K562 (cell line): Measurements from ENCODE around the gene SLC5A11. TPM values are rescaled to one million over a fixed set of nuclear protein-coding genes. Genes with fewer than 3 reads are reported as not detected.

Experiments
- ATAC-seq: fragments of 200-7000 bp; cut with Tn5 transposase; 3 replicates; pipeline ENCODE4 v1.9.1; 2020; ENCODE audit warnings: moderate library complexity
- BruUV-seq: library from RNA; stranded (reverse); fragments of 400-500 nt; replicated peaks from 2 replicates; lab custom pipeline; 2021; lab: Mats Ljungman, UMichigan
- CTCF ChIA-PET: fragments of 300-600 bp; formaldehyde crosslinking; extraction: SDS; loops from one replicate; lab custom pipeline; 2021; ENCODE audit warnings: low intra/inter-chr PET ratio; lab: Yijun Ruan, JAX
- POLR2A ChIA-PET: fragments of 300-600, 350-650 bp; sonication (Branson Sonifier 250); formaldehyde crosslinking; extraction: SDS; loops from one replicate; lab custom pipeline; 2021; ENCODE audit warnings: antibody characterized with exemption, inconsistent platforms; lab: Yijun Ruan, JAX
- DNase-seq, 4 experiments: peaks; one replicate each; pipeline versions ENCODE4 v3.0.0 to v3.0.0-alpha.2; 2011 to 2018; ENCODE audit warnings: low spot score in 3 of 4, mixed read lengths in 3 of 4; ENCODE audit errors: extremely low read depth in 1 of 4
- FAIRE-seq: peaks from 2 replicates; lab custom pipeline; 2011; peaks lifted over from hg19 to GRCh38; lab: Jason Lieb, UNC
- H2AFZ ChIP-seq: 2 replicates; pipeline ENCODE4 v1.6.0; 2011; ENCODE audit warnings: low read depth, low read length, control low read depth, inconsistent platforms
- H3K27ac ChIP-seq: fragments of 200-600 bp; 3 replicates; pipeline ENCODE4 v1.8.0; 2011; ENCODE audit warnings: low read depth, mild to moderate bottlenecking, control low read depth, inconsistent platforms, low read length, moderate library complexity, mixed read lengths; ENCODE audit errors: extremely low read depth
- H3K27me3 ChIP-seq, 2 experiments: fragments of 300-600 bp in 1 of 2; 2 replicates in 1 of 2; 3 replicates in 1 of 2; pipeline versions ENCODE4 v1.6.0 to v1.8.0; 2011; ENCODE audit warnings: inconsistent platforms in 2 of 2, low read length in 2 of 2, mild to moderate bottlenecking in 1 of 2, mixed read lengths in 1 of 2, moderate library complexity in 1 of 2; ENCODE audit not compliant: control insufficient read depth in 2 of 2, insufficient read depth in 2 of 2
- H3K36me3 ChIP-seq: fragments of 300-600 bp; 3 replicates; pipeline ENCODE4 v1.8.0; 2011; ENCODE audit warnings: mild to moderate bottlenecking, low read length, inconsistent platforms; ENCODE audit not compliant: control insufficient read depth, insufficient read depth
- H3K4me1 ChIP-seq, 2 experiments: fragments of 200-600 bp in 1 of 2; replicated peaks in 1 of 2; 2 replicates in 1 of 2; 3 replicates in 1 of 2; pipeline versions ENCODE4 v1.5.1 to v1.8.0; 2011; ENCODE audit warnings: inconsistent platforms in 2 of 2, low read length in 2 of 2, mild to moderate bottlenecking in 1 of 2, mixed read lengths in 1 of 2, moderate library complexity in 1 of 2; ENCODE audit not compliant: control insufficient read depth in 2 of 2, insufficient read depth in 2 of 2
- H3K4me2 ChIP-seq: 2 replicates; pipeline ENCODE4 v1.6.1; 2011; ENCODE audit warnings: low read length, control low read depth, inconsistent platforms, mixed read lengths; ENCODE audit not compliant: insufficient read depth
- H3K4me3 ChIP-seq: fragments of 200-600 bp; sonication (generic), shearing (Covaris generic); 2 replicates; pipeline ENCODE4 v1.5.1; 2016; ENCODE audit warnings: control low read depth, inconsistent platforms
- H3K79me2 ChIP-seq: fragments of 200-600 bp; 3 replicates; pipeline ENCODE4 v1.8.0; 2011; ENCODE audit warnings: low read length, inconsistent platforms; ENCODE audit not compliant: control insufficient read depth, insufficient read depth
- H3K9ac ChIP-seq, 2 experiments: 2 replicates each; pipeline versions ENCODE4 v1.6.0 to v1.6.1; 2011; ENCODE audit warnings: low read depth in 2 of 2, low read length in 2 of 2, control low read depth in 1 of 2, inconsistent platforms in 1 of 2, mild to moderate bottlenecking in 1 of 2, mixed read lengths in 1 of 2; ENCODE audit not compliant: insufficient read depth in 1 of 2
- H3K9me1 ChIP-seq: one replicate; pipeline ENCODE4 v1.6.0; 2011; ENCODE audit warnings: inconsistent platforms, mild to moderate bottlenecking, low read length, moderate library complexity; ENCODE audit not compliant: control insufficient read depth, insufficient read depth
- H3K9me3 ChIP-seq: replicated peaks from 2 replicates; pipeline ENCODE4 v1.5.1; 2011; ENCODE audit warnings: low read depth, low read length, inconsistent platforms; ENCODE audit not compliant: control insufficient read depth, insufficient read depth
- H4K20me1 ChIP-seq: replicated peaks from 2 replicates; pipeline ENCODE4 v1.6.1; 2011; ENCODE audit warnings: low read length, inconsistent platforms, mixed read lengths; ENCODE audit not compliant: control insufficient read depth, insufficient read depth
- CREBBP ChIP-seq: IDR thresholded peaks from one replicate; pipeline ENCODE4 v1.6.1; 2012; ENCODE audit warnings: low read depth, mild to moderate bottlenecking, control low read depth, inconsistent platforms, low read length
- ETV6 ChIP-seq, 3 experiments: fragments of 150-350 bp in 1 of 3; sonication (generic) in 1 of 3; formaldehyde crosslinking in 1 of 3; IDR thresholded peaks; 2 replicates each; pipeline versions ENCODE4 v1.6.1 to v1.8.0; 2014 to 2022; ENCODE audit warnings: borderline replicate concordance in 2 of 3, low read depth in 2 of 3, antibody characterized with exemption in 1 of 3, low read length in 1 of 3, mild to moderate bottlenecking in 1 of 3, missing genetic modification reagents in 1 of 3
- HMG20B ChIP-seq: fragments of 250-450 bp; sonication (Bioruptor Pico); IDR thresholded peaks from 2 replicates; pipeline ENCODE4 v1.5.0; 2021; ENCODE audit warnings: mild to moderate bottlenecking
- NONO ChIP-seq, 2 experiments: fragments of 200-400 bp in 1 of 2; fragments of 450-650 bp in 1 of 2; formaldehyde crosslinking in 1 of 2; IDR thresholded peaks; 2 replicates each; pipeline ENCODE4 v1.6.1; 2017; ENCODE audit warnings: low read depth in 2 of 2, mild to moderate bottlenecking in 2 of 2, moderate library complexity in 2 of 2, low read length in 1 of 2
- RUNX1 ChIP-seq: sonication (generic); IDR thresholded peaks from 2 replicates; pipeline ENCODE4 v1.6.1; 2016; ENCODE audit warnings: antibody characterized with exemption, low read depth
- ZC3H4 ChIP-seq: sonication (generic); formaldehyde crosslinking; IDR thresholded peaks from 2 replicates; pipeline ENCODE4 v1.9.0; 2021; ENCODE audit warnings: missing genetic modification reagents, borderline replicate concordance
- ZNF347 ChIP-seq: fragments of 450-650 bp; formaldehyde crosslinking; IDR thresholded peaks from 2 replicates; pipeline ENCODE4 v1.4.0; 2020; ENCODE audit warnings: low read depth, mild to moderate bottlenecking, moderate library complexity
- WGBS: fragments of 100-300 bp; shearing (Covaris generic); methylation state at CpG from one replicate; pipeline ENCODE4 v1.1.6; 2016; ENCODE audit warnings: low coverage, mixed read lengths; ENCODE audit not compliant: insufficient coverage; ENCODE audit errors: missing lambda C conversion rate; 5-methylcytosine and 5-hydroxymethylcytosine counted together
- in situ Hi-C: fragments of 300-500 bp; cut with MboI; formaldehyde crosslinking; loops from 4 replicates; pipeline ENCODE4 v1.15.0; 2018; ENCODE audit warnings: inconsistent platforms, mixed read lengths
- intact Hi-C: fragments of 100-400 bp; cut with micrococcal nuclease; formaldehyde crosslinking; loops from 2 replicates; pipeline ENCODE4 v1.14.2; 2022
- polyA plus RNA-seq, 8 experiments: library from polyadenylated mRNA; depleted of rRNA in 4 of 8; stranded (reverse) in 5 of 8; unstranded in 3 of 8; fragments of >200 nt; fragmentation: Nextera tagmentation in 2 of 8; fragmentation: Illumina TruSeq in 1 of 8; extraction: Ambion mirVana in 2 of 8; extraction: Trizol in 1 of 8; gene quantifications; 2 replicates each; pipeline versions ENCODE4 v1.2.1 to v1.2.3, GENCODE V29; 2011 to 2014; ENCODE audit warnings: inconsistent platforms in 1 of 8, missing spikeins in 1 of 8
- total RNA-seq, 7 experiments: library from RNA; depleted of rRNA in 6 of 7; stranded (reverse); fragments of >200 nt in 6 of 7; fragmentation: Illumina TruSeq in 2 of 7; extraction: Trizol in 2 of 7; gene quantifications; 2 replicates each; pipeline versions ENCODE4 v1.2.1 to v1.2.3, GENCODE V29; 2011 to 2021; ENCODE audit warnings: low replicate concordance in 1 of 7
- TF ChIP-seq, protein P1 (sequence below): fragments of 250-450 bp; sonication (Bioruptor Pico); IDR thresholded peaks from 2 replicates; pipeline ENCODE4 v1.5.0; 2022; ENCODE audit warnings: mild to moderate bottlenecking
- TF ChIP-seq, protein P2 (sequence below): fragments of 450-650 bp; IDR thresholded peaks from 2 replicates; pipeline ENCODE4 v1.6.1; 2016; ENCODE audit warnings: mild to moderate bottlenecking
- TF ChIP-seq, protein P3 (sequence below): fragments of 150-350 bp; IDR thresholded peaks from 2 replicates; pipeline ENCODE4 v1.6.1; 2014; ENCODE audit warnings: low read depth, mild to moderate bottlenecking, low read length, borderline replicate concordance

Gene SLC5A11
- total and polyA plus RNA-seq, 9 of the 15 experiments (the other 6 are each of a cell fraction or from before 2014, with no cell fraction given): 0.04 to 0.25 (median 0.11) TPM; not detected in 3

DNA sequence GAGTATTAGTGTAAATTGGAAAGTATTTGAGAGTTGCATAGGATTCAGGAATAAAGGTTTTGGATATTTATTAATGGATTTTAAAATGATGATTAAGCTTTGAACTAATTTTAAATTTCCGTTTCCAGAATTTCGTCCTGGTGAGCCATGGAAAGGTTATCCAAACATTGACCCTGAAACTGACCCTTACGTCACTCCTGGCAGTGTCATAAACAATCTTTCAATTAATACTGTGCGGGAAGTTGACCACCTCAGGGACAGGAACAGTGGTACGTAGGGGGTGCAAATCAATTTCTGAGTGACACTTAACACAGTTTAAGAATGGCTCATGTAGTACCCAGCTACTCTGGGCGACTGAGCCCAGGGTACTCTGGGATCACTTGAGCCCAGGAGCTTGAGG lies 29.1 kb upstream of the SLC5A11 start:
- H3K9me3 ChIP-seq: no peaks in the 10 kb centered on the region
- no peaks in the 10 kb centered on the region; the same call in 1 of the 2 replicates for H4K20me1 ChIP-seq
- WGBS: 89% methylated on average over 6 of the region's 6 CpGs
- no peaks in the 10 kb centered on the region for H3K4me1 ChIP-seq
- intact Hi-C loops (no loop called here), in situ Hi-C loops (no loop called here)
- TF ChIP-seq ZC3H4 (no peak), RUNX1 (no peak), CREBBP (no peak), ZNF347 (no peak), HMG20B (CRISPR knock-in tag) (no peak), NONO (IDR thresholded peaks at IDR 0.05; ENCODE audit: low read depth in 2 of 2, low read length in 1 of 2) (no peak), ETV6 (IDR thresholded peaks at IDR 0.05; ENCODE audit: borderline replicate concordance in 1 of 2, low read depth in 2 of 2, low read length in 1 of 2) (no peak), ETV6 (CRISPR knock-in tag; IDR thresholded peaks at IDR 0.05; ENCODE audit: borderline replicate concordance) (no peak)
- TF ChIP-seq, protein P1, sequence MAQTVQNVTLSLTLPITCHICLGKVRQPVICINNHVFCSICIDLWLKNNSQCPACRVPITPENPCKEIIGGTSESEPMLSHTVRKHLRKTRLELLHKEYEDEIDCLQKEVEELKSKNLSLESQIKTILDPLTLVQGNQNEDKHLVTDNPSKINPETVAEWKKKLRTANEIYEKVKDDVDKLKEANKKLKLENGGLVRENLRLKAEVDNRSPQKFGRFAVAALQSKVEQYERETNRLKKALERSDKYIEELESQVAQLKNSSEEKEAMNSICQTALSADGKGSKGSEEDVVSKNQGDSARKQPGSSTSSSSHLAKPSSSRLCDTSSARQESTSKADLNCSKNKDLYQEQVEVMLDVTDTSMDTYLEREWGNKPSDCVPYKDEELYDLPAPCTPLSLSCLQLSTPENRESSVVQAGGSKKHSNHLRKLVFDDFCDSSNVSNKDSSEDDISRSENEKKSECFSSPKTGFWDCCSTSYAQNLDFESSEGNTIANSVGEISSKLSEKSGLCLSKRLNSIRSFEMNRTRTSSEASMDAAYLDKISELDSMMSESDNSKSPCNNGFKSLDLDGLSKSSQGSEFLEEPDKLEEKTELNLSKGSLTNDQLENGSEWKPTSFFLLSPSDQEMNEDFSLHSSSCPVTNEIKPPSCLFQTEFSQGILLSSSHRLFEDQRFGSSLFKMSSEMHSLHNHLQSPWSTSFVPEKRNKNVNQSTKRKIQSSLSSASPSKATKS (CRISPR knock-in tag): no peak
- TF ChIP-seq, protein P2, sequence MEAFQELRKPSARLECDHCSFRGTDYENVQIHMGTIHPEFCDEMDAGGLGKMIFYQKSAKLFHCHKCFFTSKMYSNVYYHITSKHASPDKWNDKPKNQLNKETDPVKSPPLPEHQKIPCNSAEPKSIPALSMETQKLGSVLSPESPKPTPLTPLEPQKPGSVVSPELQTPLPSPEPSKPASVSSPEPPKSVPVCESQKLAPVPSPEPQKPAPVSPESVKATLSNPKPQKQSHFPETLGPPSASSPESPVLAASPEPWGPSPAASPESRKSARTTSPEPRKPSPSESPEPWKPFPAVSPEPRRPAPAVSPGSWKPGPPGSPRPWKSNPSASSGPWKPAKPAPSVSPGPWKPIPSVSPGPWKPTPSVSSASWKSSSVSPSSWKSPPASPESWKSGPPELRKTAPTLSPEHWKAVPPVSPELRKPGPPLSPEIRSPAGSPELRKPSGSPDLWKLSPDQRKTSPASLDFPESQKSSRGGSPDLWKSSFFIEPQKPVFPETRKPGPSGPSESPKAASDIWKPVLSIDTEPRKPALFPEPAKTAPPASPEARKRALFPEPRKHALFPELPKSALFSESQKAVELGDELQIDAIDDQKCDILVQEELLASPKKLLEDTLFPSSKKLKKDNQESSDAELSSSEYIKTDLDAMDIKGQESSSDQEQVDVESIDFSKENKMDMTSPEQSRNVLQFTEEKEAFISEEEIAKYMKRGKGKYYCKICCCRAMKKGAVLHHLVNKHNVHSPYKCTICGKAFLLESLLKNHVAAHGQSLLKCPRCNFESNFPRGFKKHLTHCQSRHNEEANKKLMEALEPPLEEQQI: no peak
- TF ChIP-seq, protein P3, sequence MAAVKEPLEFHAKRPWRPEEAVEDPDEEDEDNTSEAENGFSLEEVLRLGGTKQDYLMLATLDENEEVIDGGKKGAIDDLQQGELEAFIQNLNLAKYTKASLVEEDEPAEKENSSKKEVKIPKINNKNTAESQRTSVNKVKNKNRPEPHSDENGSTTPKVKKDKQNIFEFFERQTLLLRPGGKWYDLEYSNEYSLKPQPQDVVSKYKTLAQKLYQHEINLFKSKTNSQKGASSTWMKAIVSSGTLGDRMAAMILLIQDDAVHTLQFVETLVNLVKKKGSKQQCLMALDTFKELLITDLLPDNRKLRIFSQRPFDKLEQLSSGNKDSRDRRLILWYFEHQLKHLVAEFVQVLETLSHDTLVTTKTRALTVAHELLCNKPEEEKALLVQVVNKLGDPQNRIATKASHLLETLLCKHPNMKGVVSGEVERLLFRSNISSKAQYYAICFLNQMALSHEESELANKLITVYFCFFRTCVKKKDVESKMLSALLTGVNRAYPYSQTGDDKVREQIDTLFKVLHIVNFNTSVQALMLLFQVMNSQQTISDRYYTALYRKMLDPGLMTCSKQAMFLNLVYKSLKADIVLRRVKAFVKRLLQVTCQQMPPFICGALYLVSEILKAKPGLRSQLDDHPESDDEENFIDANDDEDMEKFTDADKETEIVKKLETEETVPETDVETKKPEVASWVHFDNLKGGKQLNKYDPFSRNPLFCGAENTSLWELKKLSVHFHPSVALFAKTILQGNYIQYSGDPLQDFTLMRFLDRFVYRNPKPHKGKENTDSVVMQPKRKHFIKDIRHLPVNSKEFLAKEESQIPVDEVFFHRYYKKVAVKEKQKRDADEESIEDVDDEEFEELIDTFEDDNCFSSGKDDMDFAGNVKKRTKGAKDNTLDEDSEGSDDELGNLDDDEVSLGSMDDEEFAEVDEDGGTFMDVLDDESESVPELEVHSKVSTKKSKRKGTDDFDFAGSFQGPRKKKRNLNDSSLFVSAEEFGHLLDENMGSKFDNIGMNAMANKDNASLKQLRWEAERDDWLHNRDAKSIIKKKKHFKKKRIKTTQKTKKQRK: no peak
- ChIA-PET CTCF (no interaction called here), POLR2A (interaction anchor here (0.7 to 2.0 kb wide), 2 partner anchors 15 to 77 kb away, joined by 3 to 7 read pairs; no protein-coding TSS in a partner anchor)
- peaks cover 91% of the 10 kb centered on the region for H3K36me3 ChIP-seq
- H3K79me2 ChIP-seq: no peaks in the 10 kb centered on the region
- no peak for ATAC-seq
- H3K27me3 ChIP-seq: no peaks in the 10 kb centered on the region
- no peak overlapping the region for H3K27ac ChIP-seq
- H3K4me2 ChIP-seq: no peak overlapping the region
- FAIRE-seq: no peak
- no TSS peak for BruUV-seq
- H3K9me1 ChIP-seq: no peaks in the 10 kb centered on the region
- H3K4me3 ChIP-seq: no peak overlapping the region
- no peak for DNase-seq
- no peak overlapping the region for H3K9ac ChIP-seq
- no peak overlapping the region for H2AFZ ChIP-seq
